Bronchial epithelial cell (primary cell): Measurements from ENCODE around the gene ZNF644. TPM values are rescaled to one million over a fixed set of nuclear protein-coding genes. Genes with fewer than 3 reads are reported as not detected.
"Not testable (repeated sequence)": the region's sequence is repeated elsewhere in the genome, so short reads cannot be mapped to it uniquely, and the experiment has no call there.

Experiments used
- DNase-seq: peaks from one replicate; pipeline ENCODE4 v3.0.0-alpha.2; 2010; ENCODE audit warnings: low read depth
- FAIRE-seq: peaks from 2 replicates; lab custom pipeline; 2011; peaks lifted over from hg19 to GRCh38; lab: Jason Lieb, UNC
- H3K27me3 ChIP-seq: 2 replicates; pipeline ENCODE4 v1.5.1; 2011; ENCODE audit warnings: low read length; ENCODE audit not compliant: control insufficient read depth, insufficient read depth
- H3K36me3 ChIP-seq: 2 replicates; pipeline ENCODE4 v1.5.1; 2011; ENCODE audit warnings: low read length; ENCODE audit not compliant: control insufficient read depth, insufficient read depth
- H3K4me3 ChIP-seq: 2 replicates; pipeline ENCODE4 v1.5.1; 2011; ENCODE audit warnings: mild to moderate bottlenecking, low read depth, low read length, control low read depth
- CTCF ChIP-seq: IDR thresholded peaks from 2 replicates; pipeline ENCODE4 v1.5.1; 2011; ENCODE audit warnings: mild to moderate bottlenecking, moderate library complexity, low read length, control low read depth, inconsistent platforms; ENCODE audit not compliant: insufficient read depth, severe bottlenecking
- total RNA-seq: library from RNA; depleted of rRNA; stranded (reverse); fragments of >200 nt; gene quantifications from 2 replicates; pipeline ENCODE4 v1.2.1, GENCODE V29; 2014

The ZNF644 gene
- 52.0 and 54.5 TPM in 2 replicates for total RNA-seq

GRCh38 chr1:91021686-91022517, at the start of gene ZNF644:
Gene ZNF644, minus strand, starts transcription at chr1:91022035. Its CDS starts 39,682 bp downstream, at chr1:90982353.
- no peak for FAIRE-seq
- DNase-seq, result peak; percentile 89
- H3K36me3 ChIP-seq, result no peaks in the 10 kb centered on the region
- peak within 1 kb of the TSS; percentile 99 for H3K4me3 ChIP-seq
- H3K27me3 ChIP-seq, result no peaks in the 10 kb centered on the region
- no peak for TF ChIP-seq CTCF

GRCh38 chr1:91070298-91070697, 48.5 kb upstream of the ZNF644 start:
- no peak overlapping the region for H3K4me3 ChIP-seq
- FAIRE-seq, result no peak
- TF ChIP-seq CTCF, result no peak
- H3K36me3 ChIP-seq, result no peaks in the 10 kb centered on the region
- no peaks in the 10 kb centered on the region for H3K27me3 ChIP-seq
- DNase-seq, result no peak

- no peak for TF ChIP-seq CTCF
- FAIRE-seq (no peak), DNase-seq (no peak)
- Histone ChIP-seq H3K4me3 (no peak overlapping the region), H3K27me3 (no peaks in the 10 kb centered on the region), H3K36me3 (no peaks in the 10 kb centered on the region)
Observed at GRCh38 chr1:91066538-91066937, 44.7 kb upstream of the ZNF644 start.

GRCh38 chr1:91065337-91065736, 43.5 kb upstream of the ZNF644 start:
- no peak for FAIRE-seq

GRCh38 chr1:91063403-91063802, 41.6 kb upstream of the ZNF644 start:
- H3K36me3 ChIP-seq, FAIRE-seq, DNase-seq, H3K27me3 ChIP-seq, H3K4me3 ChIP-seq: not testable (repeated sequence)

More at GRCh38 chr1:91065337-91065736, 43.5 kb upstream of the ZNF644 start:
- H3K4me3 ChIP-seq, result no peak overlapping the region
- no peaks in the 10 kb centered on the region for H3K27me3 ChIP-seq
- DNase-seq, result no peak
- no peak for TF ChIP-seq CTCF
- no peaks in the 10 kb centered on the region for H3K36me3 ChIP-seq

GRCh38 chr1:91059157-91059556, 37.3 kb upstream of the ZNF644 start:
- DNase-seq, result no peak
- no peak overlapping the region for H3K4me3 ChIP-seq
- TF ChIP-seq CTCF, result no peak
- FAIRE-seq, result no peak
- no peaks in the 10 kb centered on the region for H3K36me3 ChIP-seq
- H3K27me3 ChIP-seq, result no peaks in the 10 kb centered on the region
